GM12878 (cell line): Measurements from ENCODE around the gene MID1. TPM values are rescaled to one million over a fixed set of nuclear protein-coding genes. Genes with fewer than 3 reads are reported as not detected.

ENCODE experiments used
- ATAC-seq: fragments of 200-7000 bp; cut with Tn5 transposase; 3 replicates; pipeline ENCODE4 v1.9.1; 2020; ENCODE audit warnings: mild to moderate bottlenecking, moderate library complexity
- BruUV-seq: library from RNA; stranded (reverse); fragments of 400-500 nt; replicated peaks from 2 replicates; lab custom pipeline; 2021; lab: Mats Ljungman, UMichigan
- CTCF ChIA-PET: fragments of 300-600 bp; sonication (Branson Sonifier 250); formaldehyde crosslinking; extraction: SDS; loops from one replicate; lab custom pipeline; 2021; ENCODE audit warnings: inconsistent platforms; lab: Yijun Ruan, JAX
- POLR2A ChIA-PET: fragments of 350-600 bp; formaldehyde crosslinking; extraction: SDS; loops from one replicate; lab custom pipeline; 2021; ENCODE audit warnings: inconsistent platforms; lab: Charles Lee
- RAD21 ChIA-PET: fragments of 300-600 bp; sonication (Branson Sonifier 250); formaldehyde crosslinking; loops from one replicate; lab custom pipeline; 2023; ENCODE audit warnings: antibody characterized with exemption; ENCODE audit not compliant: unreplicated experiment; lab: Charles Lee
- SMC1A ChIA-PET: fragments of 300-600 bp; sonication (Branson Sonifier 250); formaldehyde crosslinking; loops from one replicate; lab custom pipeline; 2023; ENCODE audit not compliant: unreplicated experiment, uncharacterized antibody; lab: Charles Lee
- DNase-seq: peaks from one replicate; pipeline ENCODE4 v3.0.0-alpha.2; 2011; ENCODE audit warnings: low read depth, low spot score
- FAIRE-seq: peaks from 3 replicates; lab custom pipeline; 2011; peaks lifted over from hg19 to GRCh38; lab: Jason Lieb, UNC
- H2AFZ ChIP-seq: 2 replicates; pipeline ENCODE4 v1.6.0; 2011; ENCODE audit warnings: low read depth, low read length, control low read depth; ENCODE audit not compliant: control insufficient read depth
- H3K27ac ChIP-seq: 2 replicates; pipeline ENCODE4 v1.5.1; 2011; ENCODE audit warnings: control low read depth; ENCODE audit not compliant: control insufficient read depth, insufficient read depth
- H3K27me3 ChIP-seq, 2 experiments: replicated peaks in 1 of 2; 2 replicates each; pipeline versions ENCODE4 v1.6.0 to v1.6.1; 2011; ENCODE audit warnings: low read length in 1 of 2; ENCODE audit not compliant: control insufficient read depth in 2 of 2, insufficient read depth in 2 of 2
- H3K36me3 ChIP-seq, 2 experiments: 2 replicates each; pipeline ENCODE4 v1.5.1; 2011; ENCODE audit warnings: low read length in 1 of 2; ENCODE audit not compliant: control insufficient read depth in 2 of 2, insufficient read depth in 2 of 2
- H3K4me1 ChIP-seq: 2 replicates; pipeline ENCODE4 v1.6.1; 2011; ENCODE audit warnings: mild to moderate bottlenecking, low read length, moderate library complexity, mixed read lengths; ENCODE audit not compliant: control insufficient read depth, insufficient read depth
- H3K4me2 ChIP-seq: 2 replicates; pipeline ENCODE4 v1.6.0; 2011; ENCODE audit warnings: control low read depth; ENCODE audit not compliant: control insufficient read depth, insufficient read depth
- H3K4me3 ChIP-seq: fragments of 200-600 bp; sonication (generic); 2 replicates; pipeline ENCODE4 v1.5.1; 2016
- H3K79me2 ChIP-seq: 2 replicates; pipeline ENCODE4 v1.6.0; 2011; ENCODE audit warnings: low read length; ENCODE audit not compliant: control insufficient read depth, insufficient read depth
- H3K9ac ChIP-seq: 2 replicates; pipeline ENCODE4 v1.8.0; 2011; ENCODE audit warnings: low read length, control low read depth, mixed read lengths; ENCODE audit not compliant: control insufficient read depth, insufficient read depth
- H3K9me3 ChIP-seq: replicated peaks from 3 replicates; pipeline ENCODE4 v1.5.1; 2011; ENCODE audit warnings: mild to moderate bottlenecking, low read length; ENCODE audit not compliant: control insufficient read depth, insufficient read depth
- H4K20me1 ChIP-seq: 2 replicates; pipeline ENCODE4 v1.6.0; 2011; ENCODE audit not compliant: control insufficient read depth, insufficient read depth
- ATF3 ChIP-seq: IDR thresholded peaks from 2 replicates; pipeline ENCODE4 v1.6.1; 2011; ENCODE audit warnings: low read depth, mild to moderate bottlenecking, low read length, moderate library complexity, borderline replicate concordance; ENCODE audit errors: extremely low read depth
- E4F1 ChIP-seq: fragments of 450-650 bp; IDR thresholded peaks from 2 replicates; pipeline ENCODE4 v1.6.1; 2018; ENCODE audit warnings: borderline replicate concordance, mild to moderate bottlenecking; ENCODE audit not compliant: partially characterized antibody
- ESRRA ChIP-seq: IDR thresholded peaks from 2 replicates; pipeline ENCODE4 v1.6.1; 2012; ENCODE audit warnings: mild to moderate bottlenecking, low read length, improper control_type of control experiment
- JUND ChIP-seq: IDR thresholded peaks from 2 replicates; pipeline ENCODE4 v1.6.1; 2012; ENCODE audit warnings: low read depth, mild to moderate bottlenecking, low read length, improper control_type of control experiment, moderate library complexity
- NR2C2 ChIP-seq: IDR thresholded peaks from 2 replicates; pipeline ENCODE4 v1.6.1; 2011; ENCODE audit warnings: borderline replicate concordance, low read depth; ENCODE audit not compliant: control insufficient read depth, insufficient read length
- NR2F1 ChIP-seq: fragments of 450-650 bp; conservative IDR thresholded peaks from 2 replicates; pipeline ENCODE4 v1.6.1; 2017; ENCODE audit warnings: mild to moderate bottlenecking
- PKNOX1 ChIP-seq: fragments of 450-650 bp; IDR thresholded peaks from 2 replicates; pipeline ENCODE4 v1.6.1; 2016; ENCODE audit warnings: mild to moderate bottlenecking
- PML ChIP-seq: IDR thresholded peaks from 2 replicates; pipeline ENCODE4 v1.6.1; 2012; ENCODE audit warnings: low read length, inconsistent platforms
- RAD51 ChIP-seq: fragments of 450-650 bp; IDR thresholded peaks from 2 replicates; pipeline ENCODE4 v1.6.1; 2016; ENCODE audit warnings: moderate library complexity, mild to moderate bottlenecking, inconsistent platforms
- SREBF1 ChIP-seq: IDR thresholded peaks from 2 replicates; pipeline ENCODE4 v1.6.1; 2012; ENCODE audit warnings: mild to moderate bottlenecking, low read length
- TAF1 ChIP-seq: IDR thresholded peaks from 2 replicates; pipeline ENCODE4 v1.6.1; 2011; ENCODE audit warnings: mild to moderate bottlenecking, low read depth, low read length, borderline replicate concordance
- TCF12 ChIP-seq: IDR thresholded peaks from 2 replicates; pipeline ENCODE4 v1.6.1; 2011; ENCODE audit warnings: low read depth, mild to moderate bottlenecking, low read length
- WGBS: methylation state at CpG from one replicate; pipeline ENCODE4 v1.1.6; 2016; ENCODE audit warnings: low lambda C conversion rate; ENCODE audit not compliant: insufficient replicate concordance, insufficient coverage; ENCODE audit errors: missing lambda C conversion rate; 5-methylcytosine and 5-hydroxymethylcytosine counted together
- in situ Hi-C: fragments of 300-500 bp; cut with MboI; formaldehyde crosslinking; loops from 9 replicates; pipeline ENCODE4 v1.14.3; 2018; ENCODE audit warnings: mixed read lengths
- intact Hi-C: fragments of 100-400 bp; cut with micrococcal nuclease; formaldehyde crosslinking; loops from one replicate; pipeline ENCODE4 v1.14.2; 2022; ENCODE audit not compliant: unreplicated experiment
- polyA plus RNA-seq, 11 experiments: library from polyadenylated mRNA; depleted of rRNA in 4 of 11; unstranded in 6 of 11; stranded (reverse) in 5 of 11; fragments of >200 nt; fragmentation: Nextera tagmentation in 4 of 11; fragmentation: Illumina TruSeq in 1 of 11; extraction: Ambion mirVana in 4 of 11; extraction: Trizol in 1 of 11; gene quantifications; 1 replicate in 1 of 11; 2 replicates in 10 of 11; pipeline versions ENCODE4 v1.2.1 to v1.2.3, GENCODE V29; 2011 to 2016; ENCODE audit warnings: inconsistent platforms in 2 of 11, missing spikeins in 2 of 11, low read depth in 1 of 11
- total RNA-seq, 4 experiments: library from RNA; depleted of rRNA in 3 of 4; stranded (reverse); fragments of >200 nt in 3 of 4; fragmentation: Illumina TruSeq in 1 of 4; extraction: Trizol in 1 of 4; gene quantifications; 2 replicates each; pipeline versions ENCODE4 v1.2.1 to v1.2.3, GENCODE V29; 2013 to 2021

The MID1 gene
- total and polyA plus RNA-seq, 10 of the 15 experiments (the other 5 are each of a cell fraction or from before 2014, with no cell fraction given), result 0.04 to 0.51 (median 0.14) TPM; not detected in 1

- no peaks in the 10 kb centered on the region for H3K36me3 ChIP-seq
- intact Hi-C loops (no loop called here), in situ Hi-C loops (no loop called here)
- ATAC-seq, result no peak
- H3K79me2 ChIP-seq, result no peaks in the 10 kb centered on the region
- H4K20me1 ChIP-seq, result no peaks in the 10 kb centered on the region
- ChIA-PET RAD21 (no interaction called here), SMC1A (interaction anchor here (1.0 kb wide), 1 partner anchor 25 kb away, joined by 3 read pairs; no protein-coding TSS in a partner anchor), POLR2A (no interaction called here), CTCF (no interaction called here)
- no TSS peak for BruUV-seq
- no peaks in the 10 kb centered on the region for H3K4me1 ChIP-seq
- no peak overlapping the region for H3K9ac ChIP-seq
- WGBS, result 44% methylated on average over 5 of the region's 5 CpGs
- no peaks in the 10 kb centered on the region for H3K27me3 ChIP-seq
- no peak overlapping the region for H3K4me2 ChIP-seq
- H3K9me3 ChIP-seq, result no peaks in the 10 kb centered on the region
- no peak overlapping the region for H3K27ac ChIP-seq
- DNase-seq, result no peak
- no peak overlapping the region for H3K4me3 ChIP-seq
- TF ChIP-seq SREBF1 (no peak), TAF1 (no peak), PML (no peak), JUND (no peak), ATF3 (no peak), TCF12 (no peak), E4F1 (no peak), ESRRA (no peak), NR2F1 (no peak), PKNOX1 (no peak), NR2C2 (no peak), RAD51 (no peak)
- FAIRE-seq, result no peak
- H2AFZ ChIP-seq, result no peak overlapping the region
Observed at GRCh38 chrX:10457092-10457491, 163.3 kb downstream of the MID1 start.
